ENCODE data around the gene APOBEC2.

The APOBEC2 gene

DNA sequence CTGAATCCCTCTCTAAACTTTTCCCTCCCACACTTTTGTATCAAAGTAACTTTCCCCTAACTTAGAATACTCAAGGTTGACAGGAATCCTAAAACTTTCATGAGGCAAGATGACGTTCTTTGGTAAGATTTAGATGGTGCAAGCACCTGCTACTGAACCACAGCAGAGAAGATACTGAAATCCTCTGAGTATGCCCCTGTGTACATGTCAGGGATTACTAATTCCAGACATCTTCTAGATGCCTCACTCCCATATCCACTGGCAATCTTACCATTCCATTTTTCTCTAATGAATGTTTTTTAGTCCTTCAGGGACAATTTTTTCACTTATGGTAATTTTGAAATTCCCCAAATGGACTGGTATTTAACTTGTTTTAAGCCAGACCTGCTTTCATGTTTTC, 9.1 kb downstream of the APOBEC2 start:
- no peak for DNase-seq

DNA sequence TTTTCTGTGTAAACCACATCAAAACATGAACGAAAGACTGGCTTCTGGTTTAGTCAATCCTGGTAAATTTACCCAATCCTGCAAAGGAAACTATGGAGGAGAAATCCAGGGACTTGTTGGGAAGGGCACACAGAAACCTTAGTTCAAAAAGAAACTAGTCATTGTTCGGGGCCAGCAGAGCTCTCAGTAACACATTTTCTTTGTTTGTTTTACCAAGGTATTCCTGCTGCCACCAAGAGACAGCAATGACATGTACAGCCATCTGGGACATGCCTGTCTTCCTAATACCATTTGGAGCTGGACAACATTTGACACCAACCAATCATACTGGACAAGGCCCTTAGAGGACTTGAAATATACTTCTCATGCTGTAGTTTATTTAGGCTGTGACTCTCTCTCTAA, 10.9 kb downstream of the APOBEC2 start:
- DNase-seq = no peak

DNA sequence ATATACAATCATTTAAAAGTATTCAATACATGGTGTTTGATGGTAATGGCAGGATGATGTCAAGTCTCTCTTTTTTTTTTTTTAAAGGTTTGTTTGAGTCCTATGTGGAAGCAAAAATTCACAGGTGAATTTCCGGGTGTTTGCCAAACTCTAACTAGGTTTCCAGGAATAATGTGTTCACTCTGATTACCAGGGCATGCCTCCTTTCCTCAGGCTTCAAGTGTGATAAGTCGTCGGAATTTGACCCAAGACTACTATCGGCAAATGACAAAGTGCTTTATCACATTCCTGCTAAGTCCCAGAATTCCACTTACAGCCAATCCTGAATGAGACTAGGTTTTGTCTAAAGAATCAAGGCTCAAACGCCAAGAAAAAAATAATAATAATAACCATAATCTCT, 11.8 kb downstream of the APOBEC2 start:
- DNase-seq = no peak

DNA sequence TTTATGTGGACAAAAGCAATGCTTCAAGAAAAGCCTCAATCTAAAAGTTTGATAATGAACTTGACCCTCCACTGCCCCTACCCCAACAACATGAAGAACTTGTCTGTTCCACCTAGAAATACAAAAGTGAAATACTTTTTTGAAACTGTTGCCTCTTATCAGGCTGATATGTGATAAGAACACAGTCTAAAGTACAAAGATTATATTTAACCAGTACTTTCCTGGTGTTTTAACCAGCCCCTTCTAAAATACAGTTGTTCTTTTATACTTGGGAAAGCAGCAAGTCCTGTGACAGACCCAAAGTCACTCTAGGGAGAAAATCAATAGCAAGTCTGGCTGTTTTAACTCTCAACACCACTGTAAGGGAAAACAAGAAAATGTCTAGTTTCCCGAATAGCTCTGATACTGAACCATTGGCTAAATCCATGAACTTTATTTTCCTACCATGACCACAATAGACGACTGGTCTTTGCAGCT, 12.6 kb downstream of the APOBEC2 start:
- DNase-seq = no peak

DNA sequence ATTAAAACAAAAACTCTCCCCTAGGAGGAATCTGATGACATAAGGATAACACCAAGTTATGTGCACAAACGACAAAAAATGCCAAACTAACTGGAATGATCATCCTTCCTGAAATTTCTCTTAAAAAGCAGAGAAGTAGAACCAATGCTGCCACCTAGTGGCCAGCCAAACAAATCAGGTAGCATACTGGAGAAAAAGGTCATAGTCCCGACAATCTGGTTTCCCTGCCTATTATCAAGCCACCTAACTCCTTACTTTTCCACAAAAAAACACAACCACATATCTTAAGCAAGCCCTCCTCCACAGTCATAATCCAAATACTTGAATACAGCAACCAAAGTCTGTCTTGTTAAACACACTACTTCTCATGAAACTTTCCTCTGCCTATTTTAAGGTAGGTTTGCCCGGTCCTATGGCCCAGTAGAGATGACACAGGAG, 13.9 kb downstream of the APOBEC2 start:
- peak; percentile 37 for DNase-seq

DNA sequence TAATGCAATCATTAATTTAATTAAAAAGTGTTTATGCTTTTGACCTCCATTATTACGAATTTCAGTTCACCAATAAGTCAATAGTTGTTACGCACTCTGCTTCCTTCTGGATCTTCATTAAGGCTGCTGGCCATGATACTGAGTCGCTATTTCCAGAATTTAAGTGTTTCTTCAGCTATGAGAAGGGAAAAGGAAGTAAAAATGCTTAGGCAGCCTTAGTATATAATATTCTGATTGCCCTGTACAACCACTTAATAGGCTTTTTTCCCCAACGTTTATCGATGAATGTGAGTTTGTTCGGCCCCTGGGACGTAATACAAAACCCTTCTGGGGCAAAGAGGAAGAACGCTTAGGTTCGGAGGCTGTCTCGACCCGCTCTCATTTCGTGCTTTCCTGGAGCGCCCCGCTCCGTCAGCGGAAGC, 18.5 kb downstream of the APOBEC2 start:
- no peak for DNase-seq

DNA sequence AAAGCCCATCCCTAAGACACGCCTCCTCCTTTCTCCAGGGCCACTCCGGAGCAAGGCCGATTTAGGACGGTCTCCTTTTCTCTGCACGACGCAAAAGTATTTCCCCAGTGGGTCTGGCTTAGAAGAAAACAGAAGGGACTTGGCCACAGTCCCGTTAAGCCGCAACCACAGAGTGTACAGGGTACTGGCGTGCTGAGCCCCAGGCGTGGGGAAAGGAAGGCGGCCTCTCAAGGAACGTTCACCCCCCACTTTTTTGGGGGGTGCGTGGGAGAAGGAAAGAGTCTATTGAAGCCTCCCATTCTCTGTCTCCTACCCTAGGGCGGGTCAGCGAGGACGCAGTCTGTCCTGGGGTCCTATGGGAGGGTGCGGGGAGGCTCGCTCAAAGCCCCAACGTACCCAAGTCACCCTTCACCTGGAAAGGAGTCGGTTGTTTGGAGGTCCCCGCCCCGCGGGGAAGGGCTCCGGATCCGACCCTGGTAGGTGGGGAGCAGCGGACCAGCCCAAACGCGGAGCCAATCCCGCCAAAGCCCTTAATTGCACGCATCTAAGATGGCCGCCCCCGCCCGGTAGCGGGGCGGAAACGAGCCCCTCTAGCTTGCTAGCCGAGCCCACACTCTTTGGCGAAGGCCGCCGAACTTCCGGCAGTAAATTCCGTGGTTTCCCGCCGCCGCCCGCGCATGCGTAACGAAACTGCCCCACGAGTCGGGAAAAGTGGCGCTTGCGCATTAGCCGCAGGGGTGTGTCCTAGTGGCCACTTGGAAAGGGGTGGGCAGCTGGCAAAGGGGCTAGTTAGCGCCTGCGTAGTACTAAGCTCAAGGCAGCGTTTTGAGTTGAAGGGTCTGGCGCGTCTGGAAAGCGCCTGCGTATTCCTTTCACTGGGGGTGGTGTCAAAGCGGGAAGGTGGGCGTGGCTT, 19.2 kb downstream of the APOBEC2 start, which contains the start of gene OARD1:
Gene OARD1, minus strand, starts transcription at position 434 of the 913 bp plus-strand sequence. CDS start 722 bp downstream, outside the sequence.
- peak; percentile 100 for DNase-seq

DNA sequence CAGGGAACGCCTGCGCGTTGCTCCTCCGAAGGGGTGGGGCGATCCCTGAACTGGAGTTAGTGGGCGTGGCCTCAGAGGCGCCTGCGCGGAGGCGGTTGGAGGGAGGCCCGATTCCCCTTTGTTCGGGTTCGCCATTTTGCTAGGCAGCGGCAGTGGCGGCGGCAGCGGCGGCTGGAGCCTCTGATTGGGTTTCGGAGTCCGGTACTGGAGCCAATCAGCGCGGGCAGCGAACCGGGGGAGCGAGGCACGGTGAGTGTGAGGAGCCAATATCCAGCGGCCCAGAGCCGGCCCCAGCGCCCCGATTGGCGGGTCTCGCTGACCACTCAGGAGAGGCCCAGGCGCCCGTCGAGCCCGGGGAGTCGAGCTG, 19.8 kb downstream of the APOBEC2 start, which contains the start of gene NFYA:
Gene NFYA, plus strand, starts transcription at position 139 of the 367 bp plus-strand sequence. CDS start 6,116 bp downstream, outside the sequence.
- DNase-seq = peak; percentile 100

DNA sequence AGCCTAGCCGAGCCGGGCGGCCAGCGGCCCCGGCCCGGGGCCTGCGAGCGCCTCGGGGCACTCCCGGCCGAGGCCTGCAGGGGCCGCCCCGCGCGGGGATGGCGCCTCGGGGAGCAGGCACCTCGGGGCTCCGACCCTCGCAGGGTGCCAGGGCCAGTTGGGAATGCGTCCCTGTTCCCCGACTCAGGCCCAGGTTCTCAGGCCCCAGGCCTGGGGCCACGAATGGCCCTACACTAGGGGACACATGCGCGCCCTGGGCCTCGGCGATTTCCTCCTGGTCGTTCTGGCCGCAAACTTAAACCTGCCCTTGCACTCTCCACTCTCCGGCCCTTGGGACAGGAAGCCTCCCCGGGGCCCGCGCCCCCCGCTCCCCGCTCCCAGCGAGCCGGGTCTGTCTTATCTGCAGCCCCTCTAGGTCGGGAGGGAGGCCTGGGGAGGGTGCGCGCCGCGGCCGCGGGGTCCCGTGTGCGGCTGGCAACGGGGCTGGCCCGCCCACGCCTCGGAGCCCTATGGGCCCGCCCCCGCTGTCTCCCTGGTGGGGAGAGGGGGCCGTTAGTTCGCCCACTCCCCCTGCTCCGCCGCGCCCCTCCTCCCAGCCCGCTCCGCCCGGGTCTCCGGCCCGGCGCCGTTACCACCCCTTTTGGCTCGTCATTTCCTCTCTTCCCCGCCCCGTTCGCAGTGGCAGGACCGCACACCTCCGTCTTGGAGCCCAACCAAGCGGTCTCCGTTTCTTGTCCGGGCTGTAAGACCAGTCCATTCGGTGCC, 20.4 kb downstream of the APOBEC2 start:
- DNase-seq = peak; percentile 72

DNA sequence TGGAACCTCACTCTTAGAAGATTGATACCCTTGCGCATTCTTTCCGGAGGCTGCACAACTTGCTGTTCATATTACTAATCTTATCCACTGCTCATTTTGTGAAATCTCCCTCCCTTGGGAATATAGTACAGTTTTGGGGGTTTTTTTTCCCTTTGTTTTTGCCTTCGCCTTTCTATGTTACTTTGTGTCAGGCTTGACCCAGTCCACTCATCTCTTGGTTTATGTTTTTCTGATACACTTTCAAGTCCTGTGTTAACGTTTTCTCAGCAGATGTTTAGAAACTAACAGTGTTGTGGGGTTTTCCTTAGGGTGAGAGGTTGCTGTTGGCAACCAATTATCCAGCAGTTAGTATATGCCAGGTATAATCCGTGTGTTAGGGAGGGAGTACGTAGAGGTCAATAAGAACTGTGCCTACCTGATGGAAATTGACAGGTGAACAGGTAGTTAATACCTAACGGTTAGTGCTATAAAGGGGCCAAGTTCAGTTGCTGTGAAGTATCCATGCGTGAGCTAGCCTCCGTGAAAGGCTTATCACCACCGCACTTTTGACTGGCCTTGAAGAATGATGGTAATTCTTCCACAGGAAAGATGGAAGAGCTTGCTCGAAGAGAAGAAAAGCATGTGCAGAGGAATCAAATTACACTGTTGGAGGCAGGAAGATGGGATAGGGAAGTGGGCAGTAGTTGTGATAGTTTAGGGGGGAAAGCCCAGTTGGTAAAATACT, 21.1 kb downstream of the APOBEC2 start:
- DNase-seq = no peak

DNA sequence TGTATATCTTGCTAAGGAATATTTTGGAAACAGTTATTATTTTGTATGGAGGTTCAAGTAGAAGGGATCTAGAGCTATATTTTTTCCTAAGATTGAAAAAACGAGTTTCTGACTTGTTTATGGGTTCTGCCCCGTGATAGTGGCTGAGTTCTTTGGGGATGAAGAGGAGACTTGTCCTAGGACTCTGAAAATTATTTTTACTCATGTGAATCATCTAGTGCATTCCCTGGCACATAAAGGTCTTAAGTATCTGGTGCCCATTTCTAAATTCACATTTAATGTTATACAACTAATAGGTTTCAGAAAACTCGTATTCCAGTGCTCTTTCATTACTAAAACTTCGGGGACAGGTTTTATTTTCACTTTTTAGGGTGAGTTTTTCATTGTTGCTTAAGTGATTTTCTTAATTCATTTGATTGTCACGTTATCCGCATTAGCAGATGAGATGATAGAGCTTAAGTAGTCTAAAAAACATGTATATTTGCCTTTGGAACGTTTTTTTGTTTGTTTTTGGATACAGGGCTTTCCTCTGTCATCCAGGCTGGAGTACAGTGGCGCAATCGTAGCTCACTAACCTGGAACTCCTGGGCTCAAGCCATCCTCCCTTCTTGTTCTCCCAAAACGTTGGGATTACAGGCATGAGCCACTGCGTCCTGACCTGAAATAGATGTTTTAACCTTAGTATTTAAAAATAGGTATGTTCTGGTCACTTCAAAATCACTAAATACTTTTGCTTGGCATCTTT, 21.9 kb downstream of the APOBEC2 start:
- DNase-seq = no peak

DNA sequence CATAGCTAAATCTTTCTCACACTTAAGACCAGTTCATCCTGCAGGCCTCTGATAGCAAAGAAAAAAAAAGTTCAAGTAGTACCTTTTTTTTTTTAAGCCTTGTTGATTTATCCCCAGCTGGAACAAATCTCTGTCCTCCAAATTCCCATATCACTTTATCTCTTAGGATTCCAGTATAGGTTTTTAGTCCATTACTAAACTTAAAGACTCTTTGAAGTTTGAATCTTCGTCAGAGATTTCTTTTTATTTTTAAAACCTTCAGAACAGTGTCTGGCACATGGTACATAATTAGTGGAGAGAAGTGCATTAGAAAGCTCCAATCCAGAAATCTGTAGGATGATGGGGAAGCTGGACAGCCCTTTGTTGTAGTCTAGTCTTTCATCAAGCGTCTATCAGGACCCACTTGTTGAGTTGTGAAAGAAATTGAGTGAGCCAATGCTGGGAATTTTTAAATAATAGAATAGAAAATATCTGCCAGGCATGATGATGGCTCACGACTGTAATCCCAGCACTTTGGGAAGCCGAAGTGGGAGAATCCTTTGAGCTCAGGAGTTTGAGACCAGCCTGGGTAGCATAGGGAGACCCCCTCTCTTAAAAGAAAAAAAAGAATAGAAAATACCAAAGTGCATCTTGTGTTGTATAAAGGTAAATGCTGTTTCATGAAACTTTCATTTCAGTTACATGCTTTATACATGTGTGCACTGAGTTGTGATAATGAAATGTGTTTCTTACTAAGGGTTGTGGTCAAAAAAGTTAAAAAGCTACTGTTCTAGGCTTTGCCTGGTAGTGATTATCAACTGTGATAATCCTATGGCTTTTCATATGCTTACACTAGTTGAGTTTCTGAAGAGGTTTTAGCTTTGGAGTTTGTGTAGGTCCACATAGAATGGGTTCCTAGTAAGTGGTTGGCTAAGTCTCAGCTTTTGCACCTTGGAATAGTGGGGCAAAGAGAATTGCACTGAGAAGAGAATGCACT, 22.9 kb downstream of the APOBEC2 start:
- no peak for DNase-seq

DNA sequence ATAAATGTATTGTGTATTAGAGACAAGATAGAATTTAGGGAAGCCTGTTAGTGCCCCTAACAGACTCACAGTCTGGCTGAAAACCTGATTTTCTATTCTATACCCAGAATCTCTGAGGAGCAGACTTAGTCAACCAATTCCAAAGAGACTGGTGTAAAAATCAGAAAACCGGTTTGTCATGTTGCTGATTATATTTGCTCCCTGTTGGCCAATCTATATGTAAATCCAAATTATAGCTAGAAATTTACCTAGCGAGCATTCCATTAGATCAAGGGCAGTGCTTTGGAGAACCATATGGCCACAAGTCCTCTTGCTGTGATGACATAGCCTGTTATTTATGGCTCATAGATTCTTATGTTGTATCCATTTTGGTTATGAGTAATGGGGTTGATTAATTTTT, 24.5 kb downstream of the APOBEC2 start:
- no peak for DNase-seq

DNA sequence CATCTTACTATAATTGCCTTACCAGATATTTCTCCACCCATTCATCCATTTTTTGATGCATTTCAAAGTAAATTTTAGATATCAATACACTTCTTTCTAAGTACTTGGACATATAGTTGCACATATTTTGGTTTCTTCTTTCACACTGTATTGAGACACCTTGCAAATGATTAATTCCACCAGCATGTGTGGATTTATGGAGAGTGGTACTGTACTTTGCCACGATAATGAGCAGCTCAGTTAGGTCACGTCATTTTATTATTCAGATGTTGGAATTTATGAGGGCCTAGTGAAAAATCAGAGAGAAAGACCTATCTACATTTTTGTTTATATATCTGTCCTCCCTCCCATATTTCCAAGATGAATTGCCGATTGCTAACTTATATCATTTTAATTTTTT, 25.1 kb downstream of the APOBEC2 start:
- DNase-seq = no peak

DNA sequence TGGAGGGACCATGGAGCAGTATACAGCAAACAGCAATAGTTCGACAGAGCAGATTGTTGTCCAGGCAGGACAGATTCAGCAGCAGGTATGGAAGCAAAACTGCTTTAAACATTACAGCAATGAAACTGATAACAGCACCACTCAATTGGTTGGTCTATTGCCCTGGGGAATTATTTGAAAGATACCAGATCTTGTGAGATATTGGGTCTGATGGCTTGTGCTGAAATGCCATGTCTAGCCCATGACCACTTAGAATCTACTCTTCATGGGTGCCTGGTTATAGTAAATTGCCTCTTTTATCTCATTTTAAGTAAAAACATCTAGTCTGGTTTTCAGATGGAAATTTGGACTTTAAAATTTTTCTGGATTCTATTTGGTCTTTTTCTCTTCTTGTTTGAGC, 26.1 kb downstream of the APOBEC2 start:
- DNase-seq = no peak

DNA sequence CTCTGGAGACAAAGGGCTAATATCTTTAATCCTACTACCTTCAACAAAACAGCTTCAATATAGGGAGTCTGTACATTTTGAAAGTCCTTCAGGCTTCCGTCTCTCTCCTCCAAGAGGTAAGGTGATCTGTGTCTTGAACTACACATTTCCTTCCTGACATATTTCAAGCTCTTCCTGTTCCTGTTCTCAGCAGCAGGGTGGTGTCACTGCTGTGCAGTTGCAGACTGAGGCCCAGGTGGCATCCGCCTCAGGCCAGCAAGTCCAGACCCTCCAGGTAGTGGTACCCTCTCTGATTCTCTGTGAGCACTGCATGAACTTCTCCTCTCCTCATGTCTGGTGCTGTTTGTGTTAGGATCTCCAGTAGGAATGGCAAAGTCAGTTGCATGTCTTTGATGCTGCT, 27.6 kb downstream of the APOBEC2 start:
- DNase-seq = no peak

DNA sequence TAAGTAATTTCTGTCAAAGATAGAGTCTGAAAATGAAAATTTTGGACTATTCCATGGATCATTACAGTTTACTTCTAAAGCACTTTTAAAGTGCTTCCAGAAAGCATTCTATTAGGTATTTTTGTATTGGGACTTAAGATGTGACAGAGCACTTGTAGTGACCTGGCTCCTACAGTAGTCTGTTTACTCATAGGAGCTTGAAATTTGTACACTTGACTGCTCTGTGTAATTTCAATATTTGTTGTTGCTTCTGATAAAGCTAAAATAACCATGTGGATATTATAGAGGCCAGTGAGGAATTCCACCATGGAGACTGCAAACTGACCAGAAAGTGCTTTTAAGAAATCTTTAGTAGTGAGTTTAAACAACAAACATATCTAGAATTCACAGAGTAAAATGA, 30.1 kb downstream of the APOBEC2 start:
- DNase-seq = no peak

DNA sequence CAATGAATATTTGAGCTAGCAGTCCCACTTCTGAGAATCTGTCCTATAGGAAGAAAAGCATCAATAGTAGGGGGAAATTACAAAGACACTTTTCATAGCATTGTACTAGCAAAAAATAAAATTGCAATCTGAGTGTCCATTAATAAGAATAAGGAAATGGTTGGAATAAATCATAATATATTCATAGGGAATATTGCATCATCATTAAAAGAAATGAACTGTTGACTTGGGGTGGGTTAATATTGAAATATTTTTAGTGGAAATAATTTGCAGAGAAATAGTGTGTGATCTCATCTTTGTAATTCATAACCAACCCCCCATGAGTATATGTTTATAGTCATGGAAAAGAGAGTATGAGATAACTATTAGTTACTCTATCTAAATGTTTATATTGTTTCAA, 32.2 kb downstream of the APOBEC2 start:
- DNase-seq = no peak

DNA sequence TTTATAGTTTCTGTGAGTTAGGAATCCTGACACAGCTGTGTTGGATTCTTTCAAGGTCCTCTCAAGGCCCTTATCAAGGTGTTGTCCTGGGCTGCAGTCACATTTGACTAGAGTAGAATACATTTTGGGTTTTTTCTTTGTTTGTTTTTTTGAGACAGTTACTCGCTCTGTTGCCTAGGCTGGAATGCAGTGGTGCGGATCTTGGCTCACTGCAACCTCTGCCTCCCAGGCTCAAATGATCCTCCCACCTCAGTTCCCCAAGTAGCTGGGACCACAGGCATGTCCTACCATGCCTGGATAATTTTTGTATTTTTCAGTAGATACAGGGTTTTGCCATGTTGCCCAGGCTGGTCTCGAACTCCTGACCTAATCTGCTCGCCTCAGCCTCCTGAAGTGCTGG, 35.4 kb downstream of the APOBEC2 start:
- no peak for DNase-seq

DNA sequence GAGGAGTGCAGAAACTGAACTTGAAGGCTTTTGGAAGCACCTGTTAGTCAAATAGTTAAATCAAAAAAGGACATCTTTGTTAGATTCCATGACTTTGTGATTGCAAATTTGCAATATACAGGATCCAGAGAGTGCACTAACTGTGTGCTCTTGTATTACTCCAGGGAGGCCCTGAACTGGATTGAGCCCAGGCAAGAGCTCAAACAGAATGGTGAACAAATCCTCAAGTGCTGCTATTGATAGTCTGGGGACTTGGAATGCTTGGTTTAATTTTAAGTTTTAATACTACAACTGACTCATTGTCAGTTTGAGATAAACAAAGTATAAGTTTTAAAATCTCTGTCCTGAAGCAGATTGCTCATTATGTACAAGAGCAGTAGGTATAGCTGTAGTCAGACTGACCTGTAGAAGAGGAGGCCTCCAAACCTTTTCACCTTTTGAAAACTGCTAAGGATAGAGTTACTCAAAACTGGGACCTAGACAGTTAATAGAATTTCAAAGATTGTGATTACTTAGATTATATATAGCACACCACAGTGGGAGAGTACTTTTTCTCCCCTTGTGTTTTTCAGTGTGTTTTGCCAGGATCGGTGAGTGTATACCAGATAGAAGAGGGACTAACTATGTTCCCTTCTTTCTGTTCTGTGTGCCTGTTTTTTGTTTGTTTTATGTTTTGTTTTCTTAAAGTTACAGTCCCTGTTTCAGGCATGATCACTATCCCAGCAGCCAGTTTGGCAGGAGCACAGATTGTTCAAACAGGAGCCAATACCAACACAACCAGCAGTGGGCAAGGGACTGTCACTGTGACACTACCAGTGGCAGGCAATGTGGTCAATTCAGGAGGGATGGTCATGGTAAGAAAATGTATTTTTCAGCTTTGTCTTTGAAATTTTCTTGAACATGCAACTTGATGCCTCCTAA, 38.1 kb downstream of the APOBEC2 start:
- no peak for DNase-seq

All from NK-92 treated with Interleukin-12 subunit alpha and Interleukin-12 subunit beta, amount 100 ng/mL, for 24 hours (cell line).